Measurements from ENCODE around the gene POLK.

Gene POLK

DNA sequence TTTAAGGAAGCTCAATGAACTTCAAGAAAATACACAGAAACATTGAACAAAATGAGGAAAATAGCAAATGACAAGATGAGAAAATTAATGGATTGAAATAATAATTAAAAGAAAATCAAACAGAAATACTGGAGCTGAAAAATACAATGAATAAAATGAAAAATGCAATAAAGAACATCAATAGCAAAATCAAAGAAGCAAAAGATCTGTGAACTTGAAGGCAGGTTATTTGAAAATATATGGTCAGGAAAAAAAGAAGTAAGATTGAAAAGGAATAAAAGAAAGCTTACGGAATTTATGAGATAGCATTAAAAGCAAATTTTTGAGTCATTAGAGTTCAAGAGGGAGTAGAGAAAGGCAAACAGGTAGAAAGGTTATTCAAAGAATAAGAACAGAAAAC, 42.7 kb upstream of the POLK start:
- Histone ChIP-seq H3K4me3 (replicated peaks; ENCODE audit: low read depth, low read length) (no peak overlapping the region), H3K36me3 (ENCODE audit: control insufficient read depth, insufficient read depth, low read length) (no peaks in the 10 kb centered on the region), H3K27me3 (replicated peaks; ENCODE audit: control insufficient read depth, insufficient read depth, low read length) (no peaks in the 10 kb centered on the region)
- no peak for DNase-seq (ENCODE audit: extremely low read depth, insufficient read length)
- TF ChIP-seq, protein P1, sequence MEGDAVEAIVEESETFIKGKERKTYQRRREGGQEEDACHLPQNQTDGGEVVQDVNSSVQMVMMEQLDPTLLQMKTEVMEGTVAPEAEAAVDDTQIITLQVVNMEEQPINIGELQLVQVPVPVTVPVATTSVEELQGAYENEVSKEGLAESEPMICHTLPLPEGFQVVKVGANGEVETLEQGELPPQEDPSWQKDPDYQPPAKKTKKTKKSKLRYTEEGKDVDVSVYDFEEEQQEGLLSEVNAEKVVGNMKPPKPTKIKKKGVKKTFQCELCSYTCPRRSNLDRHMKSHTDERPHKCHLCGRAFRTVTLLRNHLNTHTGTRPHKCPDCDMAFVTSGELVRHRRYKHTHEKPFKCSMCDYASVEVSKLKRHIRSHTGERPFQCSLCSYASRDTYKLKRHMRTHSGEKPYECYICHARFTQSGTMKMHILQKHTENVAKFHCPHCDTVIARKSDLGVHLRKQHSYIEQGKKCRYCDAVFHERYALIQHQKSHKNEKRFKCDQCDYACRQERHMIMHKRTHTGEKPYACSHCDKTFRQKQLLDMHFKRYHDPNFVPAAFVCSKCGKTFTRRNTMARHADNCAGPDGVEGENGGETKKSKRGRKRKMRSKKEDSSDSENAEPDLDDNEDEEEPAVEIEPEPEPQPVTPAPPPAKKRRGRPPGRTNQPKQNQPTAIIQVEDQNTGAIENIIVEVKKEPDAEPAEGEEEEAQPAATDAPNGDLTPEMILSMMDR (IDR thresholded peaks at IDR 0.05; ENCODE audit: insufficient read depth, low read length, poor library complexity, severe bottlenecking), result no peak

DNA sequence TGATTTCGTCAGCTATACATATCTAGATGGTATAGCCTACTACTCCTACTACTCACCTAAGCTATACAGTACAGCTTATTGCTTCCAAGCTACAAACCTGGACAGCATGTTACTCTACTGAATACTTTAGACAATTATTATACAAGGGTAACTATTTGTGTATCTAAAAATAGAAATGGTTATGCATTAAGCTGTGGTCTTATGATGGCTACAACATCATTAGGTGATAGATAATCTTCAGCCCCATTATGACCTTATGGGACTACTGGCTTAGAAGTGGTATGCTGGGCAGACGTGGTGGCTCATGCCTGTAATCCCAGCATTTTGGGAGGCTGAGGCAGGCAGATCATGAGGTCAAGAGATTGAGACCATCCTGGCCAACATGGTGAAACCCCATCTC, 40.5 kb upstream of the POLK start:
- DNase-seq (ENCODE audit: extremely low read depth, insufficient read length), result no peak
- Histone ChIP-seq H3K36me3 (ENCODE audit: control insufficient read depth, insufficient read depth, low read length) (no peaks in the 10 kb centered on the region), H3K27me3 (replicated peaks; ENCODE audit: control insufficient read depth, insufficient read depth, low read length) (no peaks in the 10 kb centered on the region), H3K4me3 (replicated peaks; ENCODE audit: low read depth, low read length) (no peak overlapping the region)
- TF ChIP-seq, protein P1 (IDR thresholded peaks at IDR 0.05; ENCODE audit: insufficient read depth, low read length, poor library complexity, severe bottlenecking), result no peak

DNA sequence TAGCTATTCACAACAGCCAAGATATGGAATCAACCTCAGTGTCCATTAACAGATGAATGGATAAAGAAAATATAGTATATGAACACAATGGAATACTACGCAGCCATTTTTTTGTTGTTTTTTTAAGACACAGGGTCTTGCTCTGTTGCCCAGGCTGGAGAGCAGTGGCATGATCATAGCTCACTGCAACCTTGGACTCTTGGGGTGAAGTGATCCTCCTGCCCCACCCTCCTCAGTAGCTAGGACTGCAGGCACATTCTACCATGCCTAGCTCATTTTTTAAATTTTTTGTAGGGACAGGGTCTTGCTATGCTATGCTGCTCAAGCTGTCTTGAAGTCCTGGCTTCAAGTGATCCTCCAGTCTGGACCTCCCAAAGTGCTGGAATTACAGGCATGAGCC, 38.7 kb upstream of the POLK start:
- TF ChIP-seq, protein P1 (IDR thresholded peaks at IDR 0.05; ENCODE audit: insufficient read depth, low read length, poor library complexity, severe bottlenecking), result no peak
- Histone ChIP-seq H3K36me3 (ENCODE audit: control insufficient read depth, insufficient read depth, low read length) (no peaks in the 10 kb centered on the region), H3K27me3 (replicated peaks; ENCODE audit: control insufficient read depth, insufficient read depth, low read length) (no peaks in the 10 kb centered on the region), H3K4me3 (replicated peaks; ENCODE audit: low read depth, low read length) (no peak overlapping the region)
- DNase-seq (ENCODE audit: extremely low read depth, insufficient read length), result no peak

DNA sequence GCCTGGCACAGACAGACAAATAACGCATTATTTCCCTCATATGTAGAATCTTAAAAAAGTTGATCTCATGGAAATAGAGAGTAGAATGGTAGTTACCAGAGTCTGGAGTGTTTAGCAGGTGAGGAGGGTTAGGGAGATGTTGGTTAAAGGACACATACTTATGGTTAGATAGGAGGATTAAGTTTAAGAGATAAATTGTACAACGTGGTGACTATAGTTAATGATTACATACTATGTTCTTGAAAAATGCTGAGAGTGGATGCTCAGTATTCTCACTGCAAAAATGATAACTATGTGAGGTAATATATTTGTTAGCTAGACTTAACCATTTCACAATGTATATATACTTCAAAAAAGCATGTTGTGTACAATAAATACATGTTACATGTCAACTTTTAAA, 38.2 kb upstream of the POLK start:
- TF ChIP-seq, protein P1 (IDR thresholded peaks at IDR 0.05; ENCODE audit: insufficient read depth, low read length, poor library complexity, severe bottlenecking), result no peak
- Histone ChIP-seq H3K4me3 (replicated peaks; ENCODE audit: low read depth, low read length) (no peak overlapping the region), H3K36me3 (ENCODE audit: control insufficient read depth, insufficient read depth, low read length) (no peaks in the 10 kb centered on the region), H3K27me3 (replicated peaks; ENCODE audit: control insufficient read depth, insufficient read depth, low read length) (no peaks in the 10 kb centered on the region)
- no peak for DNase-seq (ENCODE audit: extremely low read depth, insufficient read length)

DNA sequence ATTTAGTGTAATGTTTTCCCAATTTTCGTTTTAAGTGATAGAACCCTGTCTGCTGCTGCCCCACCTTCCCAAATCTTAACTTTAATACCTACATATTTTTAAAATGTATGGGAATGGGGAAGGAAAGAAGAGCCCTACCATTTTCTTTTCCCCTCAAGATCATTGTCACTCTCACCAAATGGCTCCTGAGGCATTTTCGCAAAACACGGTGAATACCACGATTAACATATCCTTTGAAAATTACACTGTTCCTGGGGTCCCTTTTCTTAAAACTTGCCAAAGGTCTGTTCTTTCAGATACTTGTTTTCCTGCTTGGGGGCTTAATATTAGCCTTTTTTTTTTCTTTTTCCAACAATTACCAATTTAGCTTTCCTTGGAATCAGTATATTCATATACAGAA, 36.3 kb upstream of the POLK start:
- TF ChIP-seq, protein P1 (IDR thresholded peaks at IDR 0.05; ENCODE audit: insufficient read depth, low read length, poor library complexity, severe bottlenecking), result no peak
- Histone ChIP-seq H3K36me3 (ENCODE audit: control insufficient read depth, insufficient read depth, low read length) (no peaks in the 10 kb centered on the region), H3K4me3 (replicated peaks; ENCODE audit: low read depth, low read length) (no peak overlapping the region), H3K27me3 (replicated peaks; ENCODE audit: control insufficient read depth, insufficient read depth, low read length) (no peaks in the 10 kb centered on the region)
- no peak for DNase-seq (ENCODE audit: extremely low read depth, insufficient read length)

DNA sequence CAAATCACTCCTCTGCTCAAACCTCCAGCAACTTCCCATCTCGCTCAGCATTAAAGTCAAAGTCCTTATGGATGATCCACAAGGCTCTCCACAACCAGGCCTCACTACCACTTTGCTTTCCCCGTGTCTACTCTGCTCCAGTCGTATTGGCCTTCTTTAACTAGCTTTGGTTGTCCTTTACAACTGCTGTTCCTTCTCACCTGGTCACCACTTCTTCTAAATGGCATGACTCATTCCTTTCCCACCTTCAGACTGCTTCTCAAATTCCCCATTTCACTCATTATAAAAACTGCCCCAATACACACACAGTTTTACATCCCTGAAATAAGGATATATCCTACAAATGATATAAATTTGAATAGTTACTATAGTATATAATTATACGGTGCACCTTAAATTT, 30.7 kb upstream of the POLK start:
- Histone ChIP-seq H3K4me3 (replicated peaks; ENCODE audit: low read depth, low read length) (no peak overlapping the region), H3K36me3 (ENCODE audit: control insufficient read depth, insufficient read depth, low read length) (peaks cover 3% of the 10 kb centered on the region), H3K27me3 (replicated peaks; ENCODE audit: control insufficient read depth, insufficient read depth, low read length) (no peaks in the 10 kb centered on the region)
- no peak for DNase-seq (ENCODE audit: extremely low read depth, insufficient read length)
- TF ChIP-seq, protein P1 (IDR thresholded peaks at IDR 0.05; ENCODE audit: insufficient read depth, low read length, poor library complexity, severe bottlenecking), result no peak
